ENCODE measurements around the gene SMARCC2. TPM values are rescaled to one million over a fixed set of nuclear protein-coding genes. Genes with fewer than 3 reads are reported as not detected.

SMARCC2 gene
- total RNA-seq, 2 experiments from 2014 or later = 68.3 to 137 TPM

DNA sequence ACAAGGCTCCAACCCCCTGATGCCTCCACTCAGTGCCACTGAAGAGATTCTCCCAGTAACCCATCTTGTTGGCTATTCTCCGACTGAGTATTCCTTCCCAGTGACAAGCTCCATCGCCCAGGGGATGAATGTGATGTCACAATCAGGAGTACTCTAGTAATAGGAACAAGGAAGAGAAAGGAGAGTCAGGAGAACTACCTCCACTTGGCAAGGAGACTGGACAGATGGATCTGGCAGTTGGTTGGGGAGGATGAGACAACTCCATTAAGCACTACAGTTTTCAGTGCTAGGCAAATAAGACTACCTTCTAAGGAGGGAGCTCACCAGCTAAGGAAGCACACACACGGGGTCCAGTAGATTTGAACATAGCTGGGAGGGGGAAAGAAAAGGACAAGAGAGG is 27.2 kb upstream of the SMARCC2 start:
- no peaks in the 10 kb centered on the region for H3K9me3 ChIP-seq (ENCODE audit: low read length)
- no peaks in the 10 kb centered on the region for H4K20me1 ChIP-seq (ENCODE audit: insufficient read depth, low read length)
- DNase-seq (ENCODE audit: low spot score) = no peak
- no peaks in the 10 kb centered on the region for H3K9me2 ChIP-seq (ENCODE audit: insufficient read depth, low read length)
- no peak for TF ChIP-seq EZH2phosphoT487 (IDR thresholded peaks at IDR 0.05; ENCODE audit: borderline replicate concordance, low read depth, low read length)
- TF ChIP-seq, protein P1, sequence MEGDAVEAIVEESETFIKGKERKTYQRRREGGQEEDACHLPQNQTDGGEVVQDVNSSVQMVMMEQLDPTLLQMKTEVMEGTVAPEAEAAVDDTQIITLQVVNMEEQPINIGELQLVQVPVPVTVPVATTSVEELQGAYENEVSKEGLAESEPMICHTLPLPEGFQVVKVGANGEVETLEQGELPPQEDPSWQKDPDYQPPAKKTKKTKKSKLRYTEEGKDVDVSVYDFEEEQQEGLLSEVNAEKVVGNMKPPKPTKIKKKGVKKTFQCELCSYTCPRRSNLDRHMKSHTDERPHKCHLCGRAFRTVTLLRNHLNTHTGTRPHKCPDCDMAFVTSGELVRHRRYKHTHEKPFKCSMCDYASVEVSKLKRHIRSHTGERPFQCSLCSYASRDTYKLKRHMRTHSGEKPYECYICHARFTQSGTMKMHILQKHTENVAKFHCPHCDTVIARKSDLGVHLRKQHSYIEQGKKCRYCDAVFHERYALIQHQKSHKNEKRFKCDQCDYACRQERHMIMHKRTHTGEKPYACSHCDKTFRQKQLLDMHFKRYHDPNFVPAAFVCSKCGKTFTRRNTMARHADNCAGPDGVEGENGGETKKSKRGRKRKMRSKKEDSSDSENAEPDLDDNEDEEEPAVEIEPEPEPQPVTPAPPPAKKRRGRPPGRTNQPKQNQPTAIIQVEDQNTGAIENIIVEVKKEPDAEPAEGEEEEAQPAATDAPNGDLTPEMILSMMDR (conservative IDR thresholded peaks at IDR 0.05; ENCODE audit: low read length) = no peak
- H3K4me3 ChIP-seq (ENCODE audit: low read depth, low read length, poor library complexity, severe bottlenecking) = no peak overlapping the region
- no peak overlapping the region for H3K4me2 ChIP-seq (ENCODE audit: low read length)
- H3K36me3 ChIP-seq (ENCODE audit: insufficient read depth, low read length) = peaks cover 50% of the 10 kb centered on the region
- intact Hi-C loops (cut with micrococcal nuclease; ENCODE audit: unreplicated experiment) = no loop called here
- CTCF ChIA-PET (ENCODE audit: unreplicated experiment) = interaction anchor here (0.6 kb wide), 2 partner anchors 10 to 41 kb away, joined by 3 read pairs; no protein-coding TSS in a partner anchor
- POLR2A ChIA-PET = interaction anchor here (0.6 to 1.5 kb wide), 6 partner anchors 9 to 1406 kb away, joined by 3 to 7 read pairs (median 4); no protein-coding TSS in a partner anchor
- no peak overlapping the region for H3K27ac ChIP-seq (ENCODE audit: low read depth, low read length, poor library complexity, severe bottlenecking)
- peaks cover 15% of the 10 kb centered on the region; the same call in 1 of the 2 replicates for H3K79me2 ChIP-seq (ENCODE audit: insufficient read depth, low read depth, low read length)
- no TSS peak for BruUV-seq (replicated peaks)
- H3K4me1 ChIP-seq (ENCODE audit: insufficient read depth, low read length, poor library complexity, severe bottlenecking) = peaks cover 13% of the 10 kb centered on the region
- no peak overlapping the region for H2AFZ ChIP-seq (ENCODE audit: low read length)

DNA sequence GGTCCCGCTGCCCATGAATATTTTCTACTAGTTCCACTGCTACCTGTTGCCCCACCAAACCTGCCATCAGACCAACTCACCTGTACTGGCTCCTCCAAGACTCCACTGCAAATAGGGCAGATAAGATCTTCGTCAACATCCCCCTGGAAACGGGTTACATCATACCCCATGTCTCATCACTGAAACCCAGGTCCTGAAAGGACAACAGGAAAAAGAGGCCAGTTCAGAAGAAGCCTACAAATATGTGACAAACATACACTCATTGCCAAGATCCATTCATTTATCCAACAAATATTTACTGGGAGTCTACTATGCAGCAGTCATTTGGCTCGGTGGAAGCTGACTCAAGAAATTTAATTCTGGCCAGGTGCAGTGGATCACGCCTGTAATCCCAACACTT is 24.6 kb upstream of the SMARCC2 start:
- no peak for DNase-seq (ENCODE audit: low spot score)
- no peak overlapping the region for H2AFZ ChIP-seq (ENCODE audit: low read length)
- intact Hi-C loops (cut with micrococcal nuclease; ENCODE audit: unreplicated experiment) = no loop called here
- H3K4me3 ChIP-seq (ENCODE audit: low read depth, low read length, poor library complexity, severe bottlenecking) = no peak overlapping the region
- TF ChIP-seq, protein P1 (conservative IDR thresholded peaks at IDR 0.05; ENCODE audit: low read length) = no peak
- TF ChIP-seq EZH2phosphoT487 (IDR thresholded peaks at IDR 0.05; ENCODE audit: borderline replicate concordance, low read depth, low read length) = no peak
- H3K79me2 ChIP-seq (ENCODE audit: insufficient read depth, low read depth, low read length) = no peaks in the 10 kb centered on the region
- peaks cover 73% of the 10 kb centered on the region for H3K36me3 ChIP-seq (ENCODE audit: insufficient read depth, low read length)
- POLR2A ChIA-PET = interaction anchor here (0.6 to 0.7 kb wide), 2 partner anchors 85 to 306 kb away, joined by 3 to 4 read pairs; no protein-coding TSS in a partner anchor
- no TSS peak for BruUV-seq (replicated peaks)
- no peaks in the 10 kb centered on the region for H3K4me1 ChIP-seq (ENCODE audit: insufficient read depth, low read length, poor library complexity, severe bottlenecking)
- H3K27ac ChIP-seq (ENCODE audit: low read depth, low read length, poor library complexity, severe bottlenecking) = no peak overlapping the region
- no peak overlapping the region for H3K4me2 ChIP-seq (ENCODE audit: low read length)
- H3K9me2 ChIP-seq (ENCODE audit: insufficient read depth, low read length) = no peaks in the 10 kb centered on the region
- no peaks in the 10 kb centered on the region for H3K9me3 ChIP-seq (ENCODE audit: low read length)
- H4K20me1 ChIP-seq (ENCODE audit: insufficient read depth, low read length) = no peaks in the 10 kb centered on the region
- CTCF ChIA-PET (ENCODE audit: unreplicated experiment) = interaction anchor here (0.9 kb wide), 1 partner anchor 11 kb away, joined by 3 read pairs; no protein-coding TSS in a partner anchor

DNA sequence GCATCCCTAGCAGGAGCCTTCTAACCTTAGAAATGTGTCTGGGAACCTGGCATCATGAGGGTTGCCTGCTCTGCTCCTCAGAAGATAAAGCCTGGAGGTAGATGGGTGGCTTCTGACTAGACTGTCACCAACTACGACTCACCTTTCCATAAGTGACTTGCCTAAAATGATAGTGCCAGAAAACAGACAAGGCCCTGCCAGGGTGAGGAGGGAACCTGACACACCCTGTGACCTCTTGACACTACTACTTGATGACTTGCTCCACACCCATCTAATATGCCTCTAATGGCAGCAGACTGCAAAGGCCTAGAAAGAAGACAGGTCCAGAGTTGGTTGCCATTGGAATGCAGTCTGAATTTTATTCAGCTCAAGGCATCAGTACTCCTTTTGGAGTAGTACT is 23.1 kb upstream of the SMARCC2 start:
- CTCF ChIA-PET (ENCODE audit: unreplicated experiment) = no interaction called here
- no peak overlapping the region for H3K27ac ChIP-seq (ENCODE audit: low read depth, low read length, poor library complexity, severe bottlenecking)
- intact Hi-C loops (cut with micrococcal nuclease; ENCODE audit: unreplicated experiment) = no loop called here
- peaks cover 83% of the 10 kb centered on the region for H3K36me3 ChIP-seq (ENCODE audit: insufficient read depth, low read length)
- no peaks in the 10 kb centered on the region for H3K9me3 ChIP-seq (ENCODE audit: low read length)
- no peaks in the 10 kb centered on the region for H3K9me2 ChIP-seq (ENCODE audit: insufficient read depth, low read length)
- POLR2A ChIA-PET = no interaction called here
- no peak for TF ChIP-seq EZH2phosphoT487 (IDR thresholded peaks at IDR 0.05; ENCODE audit: borderline replicate concordance, low read depth, low read length)
- TF ChIP-seq, protein P1 (conservative IDR thresholded peaks at IDR 0.05; ENCODE audit: low read length) = no peak
- H4K20me1 ChIP-seq (ENCODE audit: insufficient read depth, low read length) = no peaks in the 10 kb centered on the region
- no TSS peak for BruUV-seq (replicated peaks)
- no peak overlapping the region for H3K4me2 ChIP-seq (ENCODE audit: low read length)
- no peak overlapping the region for H2AFZ ChIP-seq (ENCODE audit: low read length)
- peaks cover 14% of the 10 kb centered on the region for H3K4me1 ChIP-seq (ENCODE audit: insufficient read depth, low read length, poor library complexity, severe bottlenecking)
- DNase-seq (ENCODE audit: low spot score) = no peak
- no peaks in the 10 kb centered on the region for H3K79me2 ChIP-seq (ENCODE audit: insufficient read depth, low read depth, low read length)
- no peak overlapping the region for H3K4me3 ChIP-seq (ENCODE audit: low read depth, low read length, poor library complexity, severe bottlenecking)
